ENCODE measurements around the gene SORCS3.

Gene SORCS3

DNA sequence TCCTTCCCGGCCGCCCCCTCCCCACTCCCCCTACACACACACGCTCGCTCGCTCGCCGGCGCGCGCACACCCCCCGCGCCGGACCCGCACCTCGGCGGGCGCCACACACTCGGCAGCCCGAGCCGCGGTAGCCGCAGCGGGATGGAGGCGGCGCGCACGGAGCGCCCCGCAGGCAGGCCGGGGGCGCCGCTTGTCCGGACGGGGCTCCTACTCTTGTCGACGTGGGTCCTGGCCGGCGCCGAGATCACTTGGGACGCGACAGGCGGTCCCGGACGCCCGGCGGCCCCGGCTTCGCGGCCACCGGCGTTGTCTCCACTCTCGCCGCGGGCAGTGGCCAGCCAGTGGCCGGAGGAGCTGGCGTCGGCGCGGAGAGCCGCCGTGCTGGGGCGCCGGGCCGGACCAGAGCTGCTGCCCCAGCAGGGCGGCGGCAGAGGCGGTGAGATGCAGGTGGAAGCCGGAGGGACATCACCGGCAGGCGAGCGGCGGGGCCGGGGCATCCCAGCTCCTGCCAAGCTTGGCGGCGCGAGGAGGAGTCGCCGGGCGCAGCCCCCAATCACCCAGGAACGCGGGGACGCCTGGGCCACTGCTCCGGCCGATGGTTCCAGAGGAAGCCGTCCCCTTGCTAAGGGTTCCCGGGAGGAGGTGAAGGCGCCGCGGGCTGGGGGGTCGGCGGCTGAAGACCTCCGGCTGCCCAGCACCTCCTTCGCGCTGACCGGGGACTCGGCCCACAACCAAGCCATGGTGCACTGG lies at the start of gene SORCS3:
TSS of gene SORCS3 (plus strand) at position 104 of the 750 bp plus-strand sequence.
- no peak for DNase-seq (ENCODE audit: extremely low read depth, low read depth)
- TF ChIP-seq, protein P1, sequence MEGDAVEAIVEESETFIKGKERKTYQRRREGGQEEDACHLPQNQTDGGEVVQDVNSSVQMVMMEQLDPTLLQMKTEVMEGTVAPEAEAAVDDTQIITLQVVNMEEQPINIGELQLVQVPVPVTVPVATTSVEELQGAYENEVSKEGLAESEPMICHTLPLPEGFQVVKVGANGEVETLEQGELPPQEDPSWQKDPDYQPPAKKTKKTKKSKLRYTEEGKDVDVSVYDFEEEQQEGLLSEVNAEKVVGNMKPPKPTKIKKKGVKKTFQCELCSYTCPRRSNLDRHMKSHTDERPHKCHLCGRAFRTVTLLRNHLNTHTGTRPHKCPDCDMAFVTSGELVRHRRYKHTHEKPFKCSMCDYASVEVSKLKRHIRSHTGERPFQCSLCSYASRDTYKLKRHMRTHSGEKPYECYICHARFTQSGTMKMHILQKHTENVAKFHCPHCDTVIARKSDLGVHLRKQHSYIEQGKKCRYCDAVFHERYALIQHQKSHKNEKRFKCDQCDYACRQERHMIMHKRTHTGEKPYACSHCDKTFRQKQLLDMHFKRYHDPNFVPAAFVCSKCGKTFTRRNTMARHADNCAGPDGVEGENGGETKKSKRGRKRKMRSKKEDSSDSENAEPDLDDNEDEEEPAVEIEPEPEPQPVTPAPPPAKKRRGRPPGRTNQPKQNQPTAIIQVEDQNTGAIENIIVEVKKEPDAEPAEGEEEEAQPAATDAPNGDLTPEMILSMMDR (IDR thresholded peaks at IDR 0.05; ENCODE audit: low read depth, low read length, missing control alignments) = no peak

DNA sequence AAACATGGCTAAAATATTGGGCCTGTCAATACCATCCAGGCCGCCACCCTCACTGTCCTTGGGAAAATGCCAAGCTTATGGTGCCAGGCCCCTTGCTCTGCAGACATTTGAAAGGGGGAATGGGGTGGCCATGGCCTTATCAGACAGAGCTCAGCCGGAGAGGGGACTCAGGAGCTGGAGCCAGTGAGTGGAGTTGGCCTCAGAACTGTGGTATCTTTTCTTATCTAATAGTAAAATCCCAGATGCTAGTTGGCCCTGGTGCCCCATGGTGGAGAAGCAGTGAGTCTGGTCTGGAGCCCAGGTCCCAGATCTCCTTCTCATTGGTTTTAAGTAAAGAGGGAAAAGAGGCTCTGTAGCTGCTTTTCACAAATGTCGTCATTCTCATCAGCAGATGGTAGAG lies 49.6 kb upstream of the SORCS3 start:
- no peak for DNase-seq (ENCODE audit: extremely low read depth, low read depth)

More for the DNA sequence above, at the start of gene SORCS3:
- no peak within 1 kb of the TSS for H3K4me3 ChIP-seq (replicated peaks; ENCODE audit: low read depth, low read length)

DNA sequence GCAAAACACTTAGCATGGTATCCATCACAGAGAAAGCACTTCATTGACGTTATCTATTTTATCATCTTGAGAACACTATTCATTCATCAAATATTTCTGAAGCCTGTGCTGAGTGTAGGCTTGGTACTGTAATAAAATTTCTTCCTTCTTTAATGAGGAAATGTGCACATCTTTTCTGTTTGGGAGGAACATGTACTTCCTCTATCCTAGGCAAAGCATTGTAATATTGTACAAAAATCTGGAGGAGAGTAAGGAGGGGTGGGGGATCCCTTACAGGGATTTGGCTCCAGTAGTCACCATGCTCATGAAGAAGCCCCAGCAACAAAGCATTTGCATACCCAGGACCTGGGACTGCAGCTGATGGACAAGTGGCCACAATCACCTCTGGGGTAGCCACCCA lies 39.9 kb upstream of the SORCS3 start:
- no peak overlapping the region for H3K4me3 ChIP-seq (replicated peaks; ENCODE audit: low read depth, low read length)
- TF ChIP-seq, protein P1 (IDR thresholded peaks at IDR 0.05; ENCODE audit: low read depth, low read length, missing control alignments) = no peak
- no peak for DNase-seq (ENCODE audit: extremely low read depth, low read depth)

More for the DNA sequence above, 49.6 kb upstream of the SORCS3 start:
- no peak overlapping the region for H3K4me3 ChIP-seq (replicated peaks; ENCODE audit: low read depth, low read length)
- TF ChIP-seq, protein P1 (IDR thresholded peaks at IDR 0.05; ENCODE audit: low read depth, low read length, missing control alignments) = no peak

DNA sequence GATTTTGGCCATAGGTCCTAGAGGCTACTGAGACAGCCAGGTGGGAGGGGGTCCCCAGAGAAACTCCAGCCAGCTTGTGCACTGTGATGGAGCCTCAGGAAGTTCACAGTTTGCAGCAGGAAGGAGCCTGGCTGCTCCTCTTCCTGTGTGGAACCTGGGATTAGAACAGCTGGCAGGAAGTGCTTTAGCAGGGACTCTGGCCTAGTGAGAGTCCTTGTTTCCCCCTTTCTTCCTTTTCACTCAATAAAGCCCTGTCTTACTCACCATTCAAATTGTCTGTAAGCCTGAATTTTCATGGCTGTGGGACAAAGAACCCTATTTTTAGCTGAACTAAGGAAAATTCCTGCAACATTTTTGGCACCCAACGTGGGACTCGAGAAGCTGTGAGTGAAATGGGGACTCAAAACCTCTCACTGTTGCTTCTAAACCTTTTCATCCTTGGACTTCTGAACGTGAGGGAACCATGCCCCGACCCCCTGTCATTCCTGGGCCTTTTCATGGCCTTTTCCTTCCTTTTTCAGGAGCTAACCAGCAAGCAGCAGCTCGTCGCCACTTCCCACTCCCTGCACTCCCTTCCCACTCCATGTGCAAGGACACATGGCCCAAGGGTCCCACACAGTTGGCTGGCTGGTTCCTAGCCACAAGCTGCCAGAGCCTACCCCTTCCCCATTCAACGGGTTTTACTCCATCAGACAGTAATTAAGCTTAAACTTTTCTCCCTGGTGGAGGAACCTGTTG lies 32.8 kb upstream of the SORCS3 start:
- no peak overlapping the region for H3K4me3 ChIP-seq (replicated peaks; ENCODE audit: low read depth, low read length)
- TF ChIP-seq, protein P1 (IDR thresholded peaks at IDR 0.05; ENCODE audit: low read depth, low read length, missing control alignments) = no peak
- DNase-seq (ENCODE audit: extremely low read depth, low read depth) = no peak

DNA sequence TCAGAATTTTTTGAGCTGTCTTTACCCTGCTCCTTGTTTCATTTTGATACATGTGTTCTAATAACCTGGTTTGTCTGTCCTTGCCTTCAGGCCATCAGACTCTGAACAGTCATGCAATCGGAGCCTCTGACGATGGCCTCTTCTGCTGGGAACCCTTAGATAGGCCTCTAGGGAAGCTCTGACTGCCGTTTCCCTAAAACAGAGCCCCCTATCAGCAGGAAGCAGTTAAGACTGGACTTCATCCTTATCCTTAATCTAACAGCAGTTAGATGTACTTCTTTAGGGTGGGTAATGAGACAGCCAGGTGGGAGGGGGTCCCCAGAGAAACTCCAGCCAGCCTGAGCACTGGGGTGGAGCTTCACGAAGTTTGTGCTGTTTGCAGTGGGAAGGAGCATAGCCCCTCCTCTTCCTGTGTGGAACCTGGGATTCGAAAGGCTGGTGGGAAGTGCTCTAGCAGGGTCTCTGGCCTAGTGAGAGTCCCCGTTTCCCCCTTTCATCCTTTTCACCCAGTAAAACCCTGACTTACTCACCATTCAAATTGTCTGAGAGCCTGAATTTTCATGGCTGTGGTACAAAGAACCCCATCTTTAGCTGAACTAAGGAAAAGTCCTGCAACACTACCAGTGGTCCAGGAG lies 28.4 kb upstream of the SORCS3 start:
- no peak for DNase-seq (ENCODE audit: extremely low read depth, low read depth)
- TF ChIP-seq, protein P1 (IDR thresholded peaks at IDR 0.05; ENCODE audit: low read depth, low read length, missing control alignments) = no peak
- H3K4me3 ChIP-seq (replicated peaks; ENCODE audit: low read depth, low read length) = no peak overlapping the region

DNA sequence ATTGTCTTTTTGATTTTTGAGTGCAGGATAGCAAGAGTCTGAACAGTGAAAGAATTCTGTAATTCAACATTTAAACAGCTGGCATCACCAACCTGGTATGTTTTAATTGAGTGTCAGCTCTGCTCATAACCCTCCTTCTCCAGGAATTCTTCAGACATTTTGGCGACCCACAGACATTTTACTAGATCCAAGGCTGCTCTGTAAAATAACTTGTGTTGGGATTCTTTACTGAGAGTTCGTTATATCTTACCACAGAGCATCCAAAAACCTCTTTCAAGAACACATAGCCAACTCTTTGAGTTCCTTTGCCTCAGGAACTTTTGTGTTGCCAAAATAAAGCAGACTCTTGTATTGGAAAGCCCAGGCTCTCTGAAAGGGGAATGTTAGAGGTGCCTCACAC lies 27.7 kb upstream of the SORCS3 start:
- no peak for DNase-seq (ENCODE audit: extremely low read depth, low read depth)
- H3K4me3 ChIP-seq (replicated peaks; ENCODE audit: low read depth, low read length) = no peak overlapping the region
- TF ChIP-seq, protein P1 (IDR thresholded peaks at IDR 0.05; ENCODE audit: low read depth, low read length, missing control alignments) = no peak

All from HFF-Myc (cell line).